ENCODE results near the gene MATN1. TPM values are rescaled to one million over a fixed set of nuclear protein-coding genes. Genes with fewer than 3 reads are reported as not detected.

The MATN1 gene
- total RNA-seq, 2 donors from 2014 or later = not detected

GRCh38 chr1:30693366-30693765, 30.0 kb downstream of the MATN1 start:
- no peak overlapping the region for H3K4me3 ChIP-seq (ENCODE audit: low read length)
- Mint-ChIP-seq H3K27ac (no peak overlapping the region), H3K27me3 (ENCODE audit: insufficient read depth) (no peaks in the 10 kb centered on the region), H3K4me3 (no peak overlapping the region), H3K36me3 (ENCODE audit: low read depth) (no peaks in the 10 kb centered on the region), H3K9me3 (no peaks in the 10 kb centered on the region), H3K4me1 (peaks cover 46% of the 10 kb centered on the region)
- TF ChIP-seq CTCF (conservative IDR thresholded peaks at IDR 0.05) = no peak
- H3K27me3 ChIP-seq (ENCODE audit: control insufficient read depth, insufficient read depth, low read length, poor library complexity, severe bottlenecking) = no peaks in the 10 kb centered on the region
- no peaks in the 10 kb centered on the region for H3K36me3 ChIP-seq (ENCODE audit: control insufficient read depth, insufficient read depth, low read length)
- H3K9ac ChIP-seq (ENCODE audit: extremely low read depth, low read length, poor library complexity, severe bottlenecking) = no peak overlapping the region
- H3K9me3 ChIP-seq (ENCODE audit: control insufficient read depth, low read length) = no peaks in the 10 kb centered on the region
- DNase-seq = no peak
- H3K4me1 ChIP-seq (ENCODE audit: control insufficient read depth, insufficient read depth, low read length) = peaks cover 31% of the 10 kb centered on the region
- WGBS, 2 experiments (ENCODE audit: insufficient coverage in 1 of 2, insufficient read length in 1 of 2) = 89 to 100% methylated on average over 2 to 3 of the region's 3 CpGs
- no peak overlapping the region for H3K27ac ChIP-seq (ENCODE audit: low read depth, low read length)

- H3K4me3 ChIP-seq (ENCODE audit: low read length) = no peak overlapping the region
These were observed 30.5 kb downstream of the MATN1 start for GRCh38 chr1:30692948-30693301.

GRCh38 chr1:30692201-30692947, 31.0 kb downstream of the MATN1 start:
- Histone ChIP-seq H3K4me1 (ENCODE audit: control insufficient read depth, insufficient read depth, low read length) (peaks cover 27% of the 10 kb centered on the region), H3K4me3 (ENCODE audit: low read length) (no peak overlapping the region), H3K9ac (ENCODE audit: extremely low read depth, low read length, poor library complexity, severe bottlenecking) (no peak overlapping the region), H3K27me3 (ENCODE audit: control insufficient read depth, insufficient read depth, low read length, poor library complexity, severe bottlenecking) (no peaks in the 10 kb centered on the region), H3K36me3 (ENCODE audit: control insufficient read depth, insufficient read depth, low read length) (no peaks in the 10 kb centered on the region), H3K27ac (ENCODE audit: low read depth, low read length) (no peak overlapping the region), H3K9me3 (ENCODE audit: control insufficient read depth, low read length) (no peaks in the 10 kb centered on the region)
- 87 to 90% methylated on average over 6 to 7 of the region's 7 CpGs for WGBS, 2 experiments (ENCODE audit: insufficient coverage in 1 of 2, insufficient read length in 1 of 2)
- Mint-ChIP-seq H3K27me3 (ENCODE audit: insufficient read depth) (no peaks in the 10 kb centered on the region), H3K4me3 (no peak overlapping the region), H3K36me3 (ENCODE audit: low read depth) (no peaks in the 10 kb centered on the region), H3K9me3 (no peaks in the 10 kb centered on the region), H3K4me1 (peaks cover 41% of the 10 kb centered on the region), H3K27ac (no peak overlapping the region)
- no peak for TF ChIP-seq CTCF (conservative IDR thresholded peaks at IDR 0.05)
- no peak for DNase-seq

More at GRCh38 chr1:30692948-30693301, 30.5 kb downstream of the MATN1 start:
- H3K9me3 ChIP-seq (ENCODE audit: control insufficient read depth, low read length) = no peaks in the 10 kb centered on the region
- Mint-ChIP-seq H3K4me1 (peaks cover 45% of the 10 kb centered on the region), H3K9me3 (no peaks in the 10 kb centered on the region), H3K27me3 (ENCODE audit: insufficient read depth) (no peaks in the 10 kb centered on the region), H3K27ac (no peak overlapping the region), H3K36me3 (ENCODE audit: low read depth) (no peaks in the 10 kb centered on the region), H3K4me3 (no peak overlapping the region)
- no peak for TF ChIP-seq CTCF (conservative IDR thresholded peaks at IDR 0.05)
- H3K9ac ChIP-seq (ENCODE audit: extremely low read depth, low read length, poor library complexity, severe bottlenecking) = no peak overlapping the region
- DNase-seq = no peak
- no peak overlapping the region for H3K27ac ChIP-seq (ENCODE audit: low read depth, low read length)
- H3K27me3 ChIP-seq (ENCODE audit: control insufficient read depth, insufficient read depth, low read length, poor library complexity, severe bottlenecking) = no peaks in the 10 kb centered on the region
- no peaks in the 10 kb centered on the region for H3K36me3 ChIP-seq (ENCODE audit: control insufficient read depth, insufficient read depth, low read length)
- 94 to 97% methylated on average over 7 of the region's 7 CpGs for whole genome bisulfite sequencing, 2 experiments (ENCODE audit: insufficient coverage in 1 of 2, insufficient read length in 1 of 2)
- peaks cover 31% of the 10 kb centered on the region for H3K4me1 ChIP-seq (ENCODE audit: control insufficient read depth, insufficient read depth, low read length)
